HG02970 (cell line): ENCODE results near the gene PIK3R5.
"Not testable (repeated sequence)": the region's sequence is repeated elsewhere in the genome, so short reads cannot be mapped to it uniquely, and the experiment has no call there.

Experiments used
- ATAC-seq: cut with Tn5 transposase; IDR thresholded peaks from one replicate; pipeline ENCODE4 v1.9.1; 2021; ENCODE audit warnings: mild to moderate bottlenecking, moderate library complexity, moderate number of reproducible peaks; ENCODE audit not compliant: unreplicated experiment, low FRiP score

PIK3R5 gene

GRCh38 chr17:8885163-8885966, 80.1 kb downstream of the PIK3R5 start:
- ATAC-seq: not testable (repeated sequence)

- ATAC-seq: no peak
Observed at GRCh38 chr17:8884336-8884990, 81.0 kb downstream of the PIK3R5 start.

GRCh38 chr17:8883353-8883752, 82.2 kb downstream of the PIK3R5 start:
- no peak for ATAC-seq

GRCh38 chr17:8881606-8882005, 83.9 kb downstream of the PIK3R5 start:
- no peak for ATAC-seq

- ATAC-seq: no peak
Observed at GRCh38 chr17:8880466-8880865, 85.0 kb downstream of the PIK3R5 start.

GRCh38 chr17:8879410-8879809, 86.1 kb downstream of the PIK3R5 start:
- no peak for ATAC-seq

GRCh38 chr17:8877984-8878383, 87.5 kb downstream of the PIK3R5 start:
- ATAC-seq: no peak

GRCh38 chr17:8875957-8876356, 89.5 kb downstream of the PIK3R5 start:
- ATAC-seq: no peak

GRCh38 chr17:8875436-8875835, 90.1 kb downstream of the PIK3R5 start:
- no peak for ATAC-seq

GRCh38 chr17:8873801-8874715, 91.4 kb downstream of the PIK3R5 start:
- no peak for ATAC-seq

GRCh38 chr17:8872705-8873435, 92.6 kb downstream of the PIK3R5 start:
- no peak for ATAC-seq

GRCh38 chr17:8872036-8872704, 93.3 kb downstream of the PIK3R5 start:
- no peak for ATAC-seq

- ATAC-seq: no peak
Observed at GRCh38 chr17:8871081-8871581, 94.4 kb downstream of the PIK3R5 start.

GRCh38 chr17:8870406-8871040, 95.0 kb downstream of the PIK3R5 start:
- ATAC-seq: no peak

GRCh38 chr17:8869114-8869815, 96.2 kb downstream of the PIK3R5 start:
- no peak for ATAC-seq

GRCh38 chr17:8868529-8868951, 97.0 kb downstream of the PIK3R5 start:
- no peak for ATAC-seq

GRCh38 chr17:8868092-8868491, 97.4 kb downstream of the PIK3R5 start:
- no peak for ATAC-seq

- ATAC-seq: no peak
Observed at GRCh38 chr17:8867361-8867981, 98.0 kb downstream of the PIK3R5 start, which contains the start of gene PIK3R6. PIK3R6 (minus strand) TSS chr17:8867674; CDS start chr17:8849794, 17,880 bp downstream.
